Stimulated activated effector memory CD8-positive, alpha-beta T cell treated with anti-CD3 and anti-CD28 coated beads, Interleukin-12 subunit alpha, Interleukin-12 subunit beta, amount 100 ng/mL, for 72 hours (primary cell): ENCODE data around the gene CNNM3.
"Not testable (repeated sequence)": the region's sequence is repeated elsewhere in the genome, so short reads cannot be mapped to it uniquely, and the experiment has no call there.

Source experiments
- ATAC-seq: fragments of 150-1000 bp; cut with Tn5 transposase; 2 replicates; pipeline ENCODE4 v1.10.0; 2021
- DNase-seq, 2 donors: peaks; one replicate each; pipeline ENCODE4 v3.0.0; 2021 to 2022; ENCODE audit warnings: low spot score in 2 of 2
- H3K27ac Mint-ChIP-seq: one replicate; pipeline ENCODE4 v1.8.0; 2022; ENCODE audit warnings: mild to moderate bottlenecking, mixed read lengths
- H3K36me3 Mint-ChIP-seq: one replicate; pipeline ENCODE4 v1.8.0; 2022; ENCODE audit warnings: mild to moderate bottlenecking, mixed read lengths
- H3K4me1 Mint-ChIP-seq: one replicate; pipeline ENCODE4 v1.8.0; 2022; ENCODE audit warnings: mixed read lengths
- H3K4me3 Mint-ChIP-seq: one replicate; pipeline ENCODE4 v1.8.0; 2022; ENCODE audit warnings: mild to moderate bottlenecking, mixed read lengths
- H3K9me3 Mint-ChIP-seq: one replicate; pipeline ENCODE4 v1.8.0; 2022; ENCODE audit warnings: mixed read lengths

The CNNM3 gene

GRCh38 chr2:96792772-96793749 is 23.0 kb upstream of the CNNM3 start:
- DNase-seq (no peak), ATAC-seq (no peak)
- Mint-ChIP-seq H3K36me3 (no peaks in the 10 kb centered on the region), H3K27ac (peak overlapping the region; percentile 65), H3K4me1 (peaks cover 12% of the 10 kb centered on the region), H3K9me3 (no peaks in the 10 kb centered on the region), H3K4me3 (no peak overlapping the region)

GRCh38 chr2:96795076-96795475 is 21.0 kb upstream of the CNNM3 start:
- H3K27ac Mint-ChIP-seq: no peak overlapping the region
- no peak for ATAC-seq
- H3K4me1 Mint-ChIP-seq: peaks cover 7% of the 10 kb centered on the region
- H3K36me3 Mint-ChIP-seq: peaks cover 14% of the 10 kb centered on the region
- DNase-seq: no peak
- H3K4me3 Mint-ChIP-seq: no peak overlapping the region
- H3K9me3 Mint-ChIP-seq: no peaks in the 10 kb centered on the region

DNA sequence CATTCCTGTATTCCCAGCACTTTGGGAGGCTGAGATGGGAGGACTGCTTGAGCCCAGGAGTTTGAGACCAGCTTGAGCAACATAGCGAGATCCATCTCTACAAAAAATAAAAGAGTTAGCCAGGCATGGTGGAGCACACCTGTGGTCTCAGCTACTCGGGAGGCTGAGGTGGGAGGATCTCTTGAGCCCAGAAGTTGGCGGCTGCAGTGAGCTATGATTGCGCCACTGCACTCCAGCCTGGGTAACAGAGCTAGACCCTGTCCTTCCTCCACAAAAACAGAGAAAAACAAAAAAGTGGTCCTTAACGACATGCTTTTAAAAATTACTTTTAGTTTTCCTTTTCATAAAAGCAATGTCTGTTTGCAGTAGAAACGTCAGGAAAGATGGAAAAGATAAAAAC is 19.6 kb upstream of the CNNM3 start:
- peaks cover 14% of the 10 kb centered on the region for H3K36me3 Mint-ChIP-seq
- ATAC-seq, H3K4me3 Mint-ChIP-seq, H3K9me3 Mint-ChIP-seq, DNase-seq, H3K4me1 Mint-ChIP-seq, H3K27ac Mint-ChIP-seq: not testable (repeated sequence)

DNA sequence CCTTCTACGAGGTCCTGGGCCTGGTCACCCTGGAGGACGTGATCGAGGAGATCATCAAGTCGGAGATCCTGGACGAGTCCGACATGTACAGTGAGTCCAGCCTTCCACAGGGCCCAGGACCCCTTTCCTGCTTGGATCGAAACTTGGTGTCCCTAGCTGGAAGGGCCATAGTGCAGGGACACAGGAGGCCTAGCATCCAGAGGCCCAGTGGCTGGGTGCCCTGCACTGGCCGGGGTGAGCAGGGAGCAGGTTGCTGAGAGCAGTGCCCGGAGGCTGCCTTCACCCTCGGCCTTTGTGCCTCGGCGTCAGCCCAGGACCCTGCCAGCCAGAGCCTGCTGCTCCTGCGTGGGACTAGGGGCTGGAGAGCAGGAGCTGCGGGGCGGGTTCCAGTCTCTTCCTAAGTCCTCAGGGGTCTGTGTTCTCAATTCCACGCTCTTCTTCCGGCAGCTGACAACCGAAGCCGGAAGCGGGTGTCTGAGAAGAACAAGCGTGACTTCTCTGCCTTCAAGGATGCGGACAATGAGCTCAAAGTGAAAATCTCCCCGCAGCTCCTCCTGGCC is 18.9 kb upstream of the CNNM3 start:
- Mint-ChIP-seq H3K4me1 (peaks cover 7% of the 10 kb centered on the region), H3K4me3 (no peak overlapping the region), H3K9me3 (no peaks in the 10 kb centered on the region), H3K36me3 (peaks cover 14% of the 10 kb centered on the region), H3K27ac (no peak overlapping the region)
- ATAC-seq: no peak
- DNase-seq: no peak

GRCh38 chr2:96798733-96799622 is 17.1 kb upstream of the CNNM3 start:
- Mint-ChIP-seq H3K36me3 (peaks cover 14% of the 10 kb centered on the region), H3K9me3 (no peaks in the 10 kb centered on the region), H3K27ac (peak overlapping the region; percentile 43), H3K4me1 (no peaks in the 10 kb centered on the region), H3K4me3 (no peak overlapping the region)
- no peak for ATAC-seq
- DNase-seq: no peak

DNA sequence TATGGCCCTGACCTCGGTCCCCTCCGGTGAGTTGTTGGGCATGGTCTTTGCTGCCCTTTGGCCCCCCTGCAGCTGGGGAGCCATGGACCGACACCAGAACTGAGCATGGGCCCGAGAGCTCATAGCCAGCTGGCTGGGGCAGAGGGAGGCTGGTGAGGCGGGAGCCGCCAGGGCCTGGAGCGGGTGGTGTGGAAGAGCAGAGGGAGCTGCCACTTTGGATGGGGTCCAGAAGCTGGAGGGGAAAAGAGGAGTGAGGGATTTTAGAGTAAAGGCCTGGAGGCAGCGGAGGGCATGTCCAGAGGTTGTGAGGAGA is 16.5 kb upstream of the CNNM3 start:
- Mint-ChIP-seq H3K9me3 (no peaks in the 10 kb centered on the region), H3K4me3 (no peak overlapping the region), H3K27ac (peak overlapping the region; percentile 43), H3K4me1 (no peaks in the 10 kb centered on the region), H3K36me3 (peaks cover 14% of the 10 kb centered on the region)
- DNase-seq (no peak), ATAC-seq (no peak)

- peaks cover 14% of the 10 kb centered on the region for H3K36me3 Mint-ChIP-seq
- no peaks in the 10 kb centered on the region for H3K9me3 Mint-ChIP-seq
- no peak overlapping the region for H3K27ac Mint-ChIP-seq
- H3K4me1 Mint-ChIP-seq: no peaks in the 10 kb centered on the region
- DNase-seq (peak in 1 of 2 donors; percentile 60), ATAC-seq (peak; percentile 12)
- no peak overlapping the region for H3K4me3 Mint-ChIP-seq
These were observed 15.7 kb upstream of the CNNM3 start for GRCh38 chr2:96800061-96801004.

GRCh38 chr2:96801005-96801785 is 14.9 kb upstream of the CNNM3 start:
- DNase-seq (peak; percentile 65 to 86), ATAC-seq (peak; percentile 89)
- no peak overlapping the region for H3K4me3 Mint-ChIP-seq
- no peak overlapping the region for H3K27ac Mint-ChIP-seq
- peaks cover 3% of the 10 kb centered on the region for H3K4me1 Mint-ChIP-seq
- no peaks in the 10 kb centered on the region for H3K9me3 Mint-ChIP-seq
- peaks cover 17% of the 10 kb centered on the region for H3K36me3 Mint-ChIP-seq

GRCh38 chr2:96801786-96802595 is 14.1 kb upstream of the CNNM3 start:
- Mint-ChIP-seq H3K9me3 (no peaks in the 10 kb centered on the region), H3K4me3 (no peak overlapping the region), H3K27ac (no peak overlapping the region), H3K4me1 (peaks cover 10% of the 10 kb centered on the region), H3K36me3 (peaks cover 22% of the 10 kb centered on the region)
- ATAC-seq (peak; percentile 78), DNase-seq (peak; percentile 31 to 64)

- H3K9me3 Mint-ChIP-seq: no peaks in the 10 kb centered on the region
- no peak overlapping the region for H3K27ac Mint-ChIP-seq
- DNase-seq (no peak), ATAC-seq (no peak)
- H3K36me3 Mint-ChIP-seq: peaks cover 22% of the 10 kb centered on the region
- H3K4me3 Mint-ChIP-seq: no peak overlapping the region
- peaks cover 15% of the 10 kb centered on the region for H3K4me1 Mint-ChIP-seq
These were observed 13.3 kb upstream of the CNNM3 start for GRCh38 chr2:96802721-96803120.

- DNase-seq: no peak
- Mint-ChIP-seq H3K36me3 (peaks cover 16% of the 10 kb centered on the region), H3K4me1 (peaks cover 21% of the 10 kb centered on the region), H3K9me3 (no peaks in the 10 kb centered on the region), H3K4me3 (no peak overlapping the region), H3K27ac (no peak overlapping the region)
- no peak for ATAC-seq
These were observed 11.1 kb upstream of the CNNM3 start for GRCh38 chr2:96804986-96805385.

GRCh38 chr2:96805946-96806345 is 10.1 kb upstream of the CNNM3 start:
- peak overlapping the region; percentile 93 for H3K27ac Mint-ChIP-seq
- not testable (repeated sequence) for H3K9me3 Mint-ChIP-seq, DNase-seq

DNA sequence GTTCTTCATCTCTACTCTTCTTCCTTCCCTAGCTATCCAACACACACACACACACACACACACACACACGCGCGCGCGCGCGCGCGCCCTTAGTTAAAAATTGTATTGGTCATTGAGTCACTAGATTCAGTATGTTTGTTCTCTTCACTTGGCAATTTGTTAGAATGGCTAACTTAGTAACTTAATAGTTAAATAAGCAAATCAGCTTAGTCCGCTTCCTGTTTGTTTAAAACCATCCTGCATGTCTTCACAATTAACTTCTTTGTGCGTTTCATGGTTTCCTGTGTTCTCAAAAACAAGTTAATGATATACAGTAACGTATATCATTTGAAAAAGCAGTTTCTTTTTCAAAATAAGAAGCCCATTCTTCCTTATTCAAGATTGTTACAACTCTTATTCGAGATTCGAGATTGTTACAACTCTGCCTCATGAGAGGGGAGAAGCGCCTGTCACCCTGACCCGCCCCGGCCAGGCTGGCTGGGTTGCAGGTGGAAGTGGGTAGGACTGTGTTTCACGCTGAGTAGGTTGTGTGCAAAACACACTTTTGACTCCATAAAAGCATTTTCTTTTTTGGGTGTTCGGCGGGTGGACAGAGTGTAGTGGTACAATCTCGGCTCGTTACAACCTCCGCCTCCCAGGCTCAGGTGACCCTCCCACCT is 9.5 kb upstream of the CNNM3 start:
- Mint-ChIP-seq H3K4me1 (peaks cover 27% of the 10 kb centered on the region), H3K4me3 (peak overlapping the region; percentile 62), H3K36me3 (peaks cover 16% of the 10 kb centered on the region), H3K27ac (peak overlapping the region; percentile 93), H3K9me3 (no peaks in the 10 kb centered on the region)
- ATAC-seq (peak; percentile 72), DNase-seq (no peak)

More at GRCh38 chr2:96805946-96806345, 10.1 kb upstream of the CNNM3 start:
- ATAC-seq: not testable (repeated sequence)
- H3K4me3 Mint-ChIP-seq: peak overlapping the region; percentile 62
- H3K4me1 Mint-ChIP-seq: peaks cover 22% of the 10 kb centered on the region
- peaks cover 16% of the 10 kb centered on the region for H3K36me3 Mint-ChIP-seq
